LNCaP clone FGC (cell line): ENCODE measurements around the gene OCSTAMP.

Experiments used
- DNase-seq: peaks from one replicate; pipeline ENCODE4 v3.0.0-alpha.2; 2011; ENCODE audit warnings: low read depth
- H3K4me3 ChIP-seq: 2 replicates; pipeline ENCODE4 v1.5.1; 2011; ENCODE audit warnings: mild to moderate bottlenecking, low read depth, low read length, control low read depth
- CTCF ChIP-seq: IDR thresholded peaks from 2 replicates; pipeline ENCODE4 v1.5.1; 2012; ENCODE audit warnings: mild to moderate bottlenecking; ENCODE audit not compliant: control insufficient read depth, insufficient read depth; ENCODE audit errors: extremely low read depth

OCSTAMP gene

GRCh38 chr20:46581391-46581790, 30.9 kb upstream of the OCSTAMP start:
- no peak overlapping the region for H3K4me3 ChIP-seq
- no peak for TF ChIP-seq CTCF
- no peak for DNase-seq

GRCh38 chr20:46580613-46581205, 30.3 kb upstream of the OCSTAMP start:
- TF ChIP-seq CTCF = no peak

GRCh38 chr20:46578745-46579144, 28.3 kb upstream of the OCSTAMP start:
- DNase-seq = no peak
- no peak for TF ChIP-seq CTCF
- no peak overlapping the region for H3K4me3 ChIP-seq

More at GRCh38 chr20:46580613-46581205, 30.3 kb upstream of the OCSTAMP start:
- no peak overlapping the region for H3K4me3 ChIP-seq
- no peak for DNase-seq

DNA sequence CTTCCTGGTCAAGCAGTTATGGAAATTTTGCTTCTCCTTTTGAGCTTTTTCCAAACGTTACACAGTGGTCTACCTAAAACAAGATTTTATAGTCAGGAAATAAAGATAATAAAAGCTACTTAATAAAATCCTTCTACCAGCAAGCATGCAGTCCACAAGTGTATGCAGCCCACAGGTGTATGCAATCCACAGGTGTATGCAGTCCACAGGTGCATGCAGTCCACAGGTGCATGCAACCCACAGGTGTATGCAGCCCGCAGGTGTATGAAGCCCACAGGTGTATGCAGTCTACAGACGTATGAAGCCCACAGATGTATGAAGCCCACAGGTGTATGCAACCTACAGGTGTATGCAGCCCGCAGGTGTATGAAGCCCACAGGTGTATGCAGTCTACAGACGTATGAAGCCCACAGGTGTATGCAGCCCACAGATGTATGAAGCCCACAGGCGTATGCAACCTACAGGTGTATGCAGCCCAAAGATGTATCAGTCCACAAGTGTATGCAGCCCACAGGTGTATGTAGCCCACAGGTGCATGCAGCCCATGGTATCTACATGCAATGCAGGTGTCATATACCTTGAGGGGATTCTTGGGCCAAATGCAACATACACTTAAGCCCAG, 26.4 kb upstream of the OCSTAMP start:
- no peak for TF ChIP-seq CTCF
- no peak overlapping the region for H3K4me3 ChIP-seq
- no peak for DNase-seq

DNA sequence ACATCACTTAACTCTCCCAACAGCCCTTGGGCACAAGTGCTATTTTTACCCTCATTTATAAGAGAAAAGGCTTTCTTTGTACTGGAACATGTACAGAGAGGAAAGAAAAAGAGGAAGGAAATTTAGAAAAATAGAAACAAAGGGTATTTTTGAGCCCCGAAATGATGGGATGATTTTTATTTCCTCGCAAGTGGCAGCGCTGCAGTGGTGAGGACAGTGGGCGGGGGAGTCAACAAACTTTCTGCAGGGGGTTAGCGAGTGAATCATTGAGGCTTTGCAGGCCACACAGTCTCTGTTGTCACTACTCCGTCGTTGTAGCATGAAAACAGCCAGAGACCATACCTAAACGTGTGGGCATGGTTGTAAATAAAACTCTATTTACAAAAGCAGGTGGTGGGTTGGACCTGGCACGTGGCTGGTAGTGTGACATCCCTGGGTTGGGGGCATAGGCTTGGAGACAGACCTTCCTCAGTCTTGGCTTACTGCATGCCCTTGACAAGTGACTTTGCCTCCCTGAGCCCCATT, 25.5 kb upstream of the OCSTAMP start:
- DNase-seq = no peak
- H3K4me3 ChIP-seq = no peak overlapping the region
- no peak for TF ChIP-seq CTCF

GRCh38 chr20:46575394-46575793, 24.9 kb upstream of the OCSTAMP start:
- DNase-seq = no peak
- TF ChIP-seq CTCF = no peak
- H3K4me3 ChIP-seq = no peak overlapping the region
